HL-60/S4 (cell line): ENCODE results near the gene GNPDA1.

Experiments used
- in situ Hi-C: fragments of 300-500 bp; cut with MboI; formaldehyde crosslinking; loops from 2 replicates; pipeline ENCODE4 v1.14.3; 2022; ENCODE audit warnings: low sequenced_read_pairs

Gene GNPDA1

DNA sequence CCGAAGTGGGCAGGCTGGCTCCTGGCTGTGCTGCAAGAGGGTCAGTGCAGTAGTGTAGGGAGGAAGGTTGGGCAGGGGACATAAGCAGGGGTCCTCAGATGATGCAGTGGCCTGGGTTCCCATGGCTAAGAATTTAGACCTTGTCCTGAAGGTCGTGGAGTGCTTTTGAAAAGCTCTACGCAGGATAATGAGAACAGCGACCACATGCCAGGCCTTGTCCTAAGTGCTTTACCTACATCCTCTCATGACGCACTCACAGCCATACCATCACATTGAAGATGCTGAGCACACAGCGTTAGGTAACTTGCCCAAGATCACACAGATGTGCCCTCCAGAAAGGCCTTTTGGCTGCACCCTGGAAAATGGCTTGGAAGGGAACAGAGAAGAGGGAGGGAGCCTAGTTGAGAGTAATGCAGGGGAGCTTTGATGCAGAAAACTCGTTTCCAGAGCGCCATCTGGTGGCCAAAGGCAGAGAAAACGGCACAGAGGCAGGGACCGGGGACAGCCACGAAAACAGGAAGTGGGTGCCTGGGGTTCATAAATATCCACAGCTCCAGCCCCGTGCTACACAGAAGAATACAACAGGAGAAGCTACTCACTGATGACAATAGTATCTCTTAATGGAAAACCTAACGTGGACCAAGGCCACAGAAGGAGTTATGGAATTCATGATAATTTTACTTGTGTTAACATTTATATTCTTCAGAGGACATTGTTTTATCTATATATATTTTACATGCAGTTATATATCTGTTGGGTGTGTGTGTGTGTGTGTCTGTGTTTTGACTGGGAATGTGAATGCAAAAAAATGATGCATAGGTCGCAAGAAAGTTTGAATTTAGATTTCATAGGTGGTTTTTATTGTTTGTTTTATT, 52.1 kb downstream of the GNPDA1 start:
- in situ Hi-C loops = no loop called here

DNA sequence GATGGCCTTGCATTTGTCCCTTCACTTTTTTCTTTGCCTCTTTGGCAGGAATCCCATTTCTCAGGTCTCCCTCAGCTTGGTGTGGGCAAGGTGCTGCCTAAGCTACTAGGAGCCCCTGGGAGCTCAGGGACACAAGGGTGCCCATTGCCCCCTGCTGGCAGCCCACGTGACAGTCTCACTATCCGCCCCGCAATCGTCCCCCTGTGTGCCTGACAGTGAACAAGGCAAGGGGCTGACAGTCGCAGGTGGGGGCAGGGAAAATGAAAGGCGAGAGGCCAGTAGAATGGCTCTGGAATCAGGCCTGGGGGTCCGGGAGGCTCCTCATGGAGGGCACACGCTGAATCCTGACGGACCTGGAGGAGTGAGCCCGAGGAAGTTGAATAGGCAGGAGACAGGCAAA, 52.8 kb downstream of the GNPDA1 start:
- in situ Hi-C loops = no loop called here

DNA sequence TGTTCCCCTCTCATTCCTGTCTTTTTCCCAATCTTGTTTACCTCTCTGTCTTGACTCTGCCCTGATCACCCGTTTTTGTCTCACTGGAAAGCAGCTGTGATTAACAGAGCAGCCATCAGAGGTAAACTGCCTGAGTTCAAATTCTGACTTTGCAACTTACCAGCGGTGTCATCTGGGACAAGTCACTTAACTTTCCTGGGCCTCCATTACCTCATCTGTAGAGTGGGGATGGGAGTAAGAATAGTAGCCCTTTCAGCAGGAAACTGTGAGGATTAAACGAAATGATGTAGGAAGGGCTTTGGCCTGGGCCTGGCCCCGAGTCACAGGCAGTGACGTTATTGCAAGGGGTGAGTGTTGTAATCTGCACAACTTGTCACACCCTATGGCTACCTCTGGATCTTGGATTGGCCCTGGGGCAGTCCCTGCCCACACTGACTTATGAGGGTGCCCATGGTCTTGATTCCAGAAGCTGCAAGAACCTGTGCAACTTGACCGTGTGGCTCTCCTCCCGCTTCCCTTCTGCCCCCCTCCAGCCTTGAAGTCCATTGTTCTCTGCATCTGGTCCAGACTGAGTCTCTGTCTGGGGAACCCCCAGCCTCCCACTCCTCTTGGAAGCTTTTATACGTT, 54.2 kb downstream of the GNPDA1 start:
- in situ Hi-C loops = loop anchor here (10.0 kb wide), 1 partner anchor 264 kb away; no protein-coding TSS in a partner anchor

DNA sequence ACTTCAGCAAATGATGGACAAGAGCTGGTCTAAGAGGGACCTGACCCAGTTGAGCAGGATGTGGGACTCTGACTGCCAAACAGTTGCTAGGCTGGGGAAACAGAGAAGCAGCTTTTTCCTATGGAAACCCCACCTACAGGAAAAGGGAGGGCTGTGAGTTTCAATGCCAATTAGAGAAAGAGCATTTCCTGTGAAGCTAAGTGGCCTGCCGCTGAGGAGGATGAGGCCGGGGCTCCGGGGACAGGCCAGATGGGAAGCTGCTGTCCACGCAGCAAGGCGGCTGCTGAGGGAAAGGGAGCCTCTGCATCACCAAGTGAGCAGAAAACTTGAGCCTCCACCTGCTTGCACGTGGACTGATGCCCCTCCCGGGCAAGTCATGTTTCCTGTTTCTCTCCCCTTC, 54.7 kb downstream of the GNPDA1 start, which contains the start of gene PCDH12:
Gene PCDH12 (minus strand): TSS at position 90 of the 400 bp plus-strand sequence. CDS start 351 bp downstream, outside the sequence.
- in situ Hi-C loops = loop anchor here (10.0 kb wide), 1 partner anchor 263 kb away; no protein-coding TSS in a partner anchor

DNA sequence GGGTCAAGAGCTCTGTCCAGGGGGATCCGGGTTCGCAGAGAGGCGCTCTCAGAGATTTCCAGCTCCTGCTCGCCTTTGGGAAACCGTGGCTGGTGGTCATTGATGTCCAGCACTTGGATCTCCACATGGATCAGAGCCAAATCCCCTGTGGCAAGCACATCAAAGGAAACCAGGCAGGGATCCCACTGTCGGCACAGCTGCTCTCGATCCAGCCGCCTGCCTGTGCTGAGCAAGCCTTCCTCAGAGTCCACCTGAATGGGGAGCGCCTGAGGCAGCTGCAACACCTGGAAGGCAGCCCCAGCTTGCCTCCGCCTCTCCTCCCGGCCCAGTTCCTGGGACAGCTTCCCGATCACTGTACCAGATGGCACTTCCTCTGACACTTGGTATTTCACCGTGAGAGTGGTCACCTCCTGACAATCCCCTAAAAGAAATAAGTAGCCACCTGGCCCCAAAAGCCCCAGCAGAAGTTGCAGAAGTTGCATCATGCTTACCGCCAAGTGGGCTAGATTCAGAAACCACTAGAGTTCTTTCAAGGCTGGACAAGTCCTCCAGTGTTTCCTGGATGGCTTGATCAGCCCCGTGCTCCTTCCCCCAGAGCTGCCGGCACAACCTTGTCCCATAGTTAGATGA, 55.3 kb downstream of the GNPDA1 start:
- in situ Hi-C loops = loop anchor here (10.0 kb wide), 1 partner anchor 263 kb away; no protein-coding TSS in a partner anchor

DNA sequence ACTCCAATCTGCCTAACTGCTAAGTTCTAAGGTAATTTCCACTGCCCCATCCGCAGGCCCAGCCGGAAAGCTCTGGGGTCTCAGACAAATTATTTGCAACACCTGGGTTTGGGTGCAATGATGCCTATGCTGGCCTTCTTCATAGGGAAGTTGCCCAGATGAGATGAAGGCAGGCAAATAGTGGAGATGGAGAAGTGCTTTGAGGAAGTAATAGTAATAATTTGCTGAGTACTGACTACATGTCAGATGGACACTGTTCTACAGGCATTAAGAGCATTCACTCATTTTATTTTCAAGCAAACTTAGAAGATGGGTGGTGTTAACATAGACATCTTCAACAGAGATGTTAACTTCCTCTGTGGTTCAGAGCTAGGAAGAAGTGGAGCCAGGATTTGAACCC, 58.6 kb downstream of the GNPDA1 start:
- in situ Hi-C loops = loop anchor here (10.0 kb wide), 1 partner anchor 259 kb away; no protein-coding TSS in a partner anchor

DNA sequence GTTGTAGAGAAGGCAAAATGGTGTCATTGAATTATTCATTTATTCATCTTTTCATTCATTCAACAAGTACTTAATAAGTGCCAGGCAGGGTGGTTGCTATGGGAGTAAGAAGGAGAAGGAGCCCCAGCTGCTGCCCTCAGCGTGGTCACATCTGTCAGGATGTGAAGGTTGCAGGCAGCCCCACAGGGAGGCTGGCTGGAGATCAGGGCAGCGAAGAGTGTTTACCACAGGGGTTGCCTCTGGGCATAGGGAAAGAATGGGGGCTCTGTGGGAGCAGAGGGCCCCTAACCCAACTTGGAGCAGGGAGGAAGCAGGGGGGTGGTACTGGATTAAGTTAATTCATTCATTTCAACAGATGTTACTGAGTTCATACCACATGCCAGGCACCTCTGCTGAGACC, 60.8 kb downstream of the GNPDA1 start:
- in situ Hi-C loops = loop anchor here (10.0 kb wide), 1 partner anchor 257 kb away; no protein-coding TSS in a partner anchor

DNA sequence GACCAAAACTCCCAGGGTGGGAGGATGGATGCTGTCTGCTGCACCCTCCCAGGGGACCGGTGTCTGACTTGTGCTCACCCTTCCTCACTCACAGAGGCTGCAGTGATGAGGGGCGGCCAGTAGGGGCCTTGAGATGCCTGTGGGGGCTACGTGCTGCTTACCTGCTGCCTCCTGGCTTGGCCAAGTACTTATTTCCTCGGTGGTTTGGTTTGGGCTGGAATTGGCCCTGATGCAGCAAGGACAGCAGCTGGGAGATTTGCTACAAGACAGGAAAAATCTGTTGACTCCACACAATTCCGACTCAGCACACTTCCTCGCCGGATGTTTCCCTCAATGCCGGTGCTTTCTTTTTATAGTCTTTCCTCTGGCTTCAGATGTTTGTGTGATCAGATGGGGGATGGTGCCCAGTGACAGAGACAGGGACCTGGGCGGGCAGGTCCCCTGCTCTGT, 61.5 kb downstream of the GNPDA1 start:
- in situ Hi-C loops = loop anchor here (10.0 kb wide), 1 partner anchor 257 kb away; no protein-coding TSS in a partner anchor
